Dermis microvascular lymphatic vessel endothelial cell (primary cell): ENCODE measurements around the gene CAPZB. TPM values are rescaled to one million over a fixed set of nuclear protein-coding genes. Genes with fewer than 3 reads are reported as not detected.
A peak's percentile ranks its signal among the peaks of the same experiment; 100 is the strongest.

Experiments used
- DNase-seq, 2 donors: peaks; one replicate each; pipeline versions ENCODE4 v3.0.0 to v3.0.0-alpha.2; 2010; ENCODE audit warnings: low read depth in 2 of 2
- total RNA-seq: library from RNA; depleted of rRNA; stranded (reverse); fragments of >200 nt; gene quantifications from 2 replicates; pipeline ENCODE4 v1.2.1, GENCODE V29; 2014

CAPZB gene
- total RNA-seq, 1 donor from 2014 or later = 119 TPM

- DNase-seq = no peak
Observed at GRCh38 chr1:19449454-19450228, 35.7 kb downstream of the CAPZB start.

GRCh38 chr1:19448491-19449439 lies 36.6 kb downstream of the CAPZB start:
- peak; percentile 71 to 97 for DNase-seq

DNA sequence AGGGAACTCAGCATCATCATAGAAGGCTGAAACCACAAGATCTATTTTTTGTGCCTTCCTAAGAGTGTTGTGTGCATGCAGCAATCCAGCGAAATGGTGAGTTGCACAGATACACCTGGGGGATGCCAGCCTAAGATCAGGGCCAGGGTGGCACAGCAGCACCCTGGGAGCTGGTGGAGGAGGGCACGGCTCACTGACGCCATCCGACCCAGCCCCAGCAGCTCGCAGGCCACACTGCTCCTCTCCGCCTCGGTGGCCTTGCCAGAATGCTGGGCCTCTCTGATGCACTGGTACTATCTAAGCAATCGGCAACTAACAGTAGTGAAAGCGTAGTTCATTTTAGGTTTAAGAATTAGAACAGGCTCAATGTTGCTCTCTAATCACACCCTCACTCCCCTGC lies 37.8 kb downstream of the CAPZB start:
- no peak for DNase-seq

DNA sequence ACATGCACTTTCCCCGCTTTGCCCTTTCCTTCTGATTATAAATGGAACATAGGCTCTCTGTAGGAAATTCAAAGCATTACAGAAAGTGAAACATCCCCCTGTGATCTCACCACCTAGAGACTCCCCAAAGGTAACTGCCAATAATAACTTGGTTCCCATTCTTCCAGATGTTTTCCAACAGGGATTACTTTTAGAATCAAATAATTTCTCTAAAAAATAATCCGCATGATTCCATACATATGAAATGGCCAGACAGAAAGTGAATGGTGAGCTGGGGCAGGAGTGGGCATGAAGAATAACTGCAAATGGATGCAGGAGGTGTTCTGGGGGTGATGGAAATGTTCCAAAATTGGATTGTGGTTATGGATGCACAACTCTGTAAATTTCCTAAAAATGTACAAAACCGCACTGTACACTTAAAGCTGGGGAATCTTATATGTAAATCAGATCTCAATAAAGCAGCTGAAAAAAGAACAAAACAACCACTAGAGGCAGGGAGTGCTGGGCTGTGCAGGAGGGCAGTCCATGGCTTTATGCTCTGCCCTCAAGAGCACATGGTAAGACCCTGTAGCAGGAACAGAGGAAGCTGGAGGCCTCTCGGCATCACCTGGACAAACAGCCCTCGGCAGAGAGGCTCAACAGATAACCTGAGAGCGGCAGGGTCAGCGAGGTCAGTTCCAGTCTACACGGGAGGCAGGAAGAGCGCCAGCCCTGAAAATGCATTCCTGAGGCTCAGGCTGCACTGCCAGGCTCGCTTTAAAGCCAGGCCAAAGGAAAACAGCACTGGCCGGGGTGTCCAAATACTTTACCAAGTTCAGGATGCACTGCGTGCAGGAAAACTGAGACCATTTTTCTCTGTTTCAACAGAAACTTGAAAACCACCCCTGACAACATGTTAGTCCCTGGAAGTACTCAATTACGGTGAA lies 39.7 kb downstream of the CAPZB start:
- peak; percentile 81 to 89 for DNase-seq

DNA sequence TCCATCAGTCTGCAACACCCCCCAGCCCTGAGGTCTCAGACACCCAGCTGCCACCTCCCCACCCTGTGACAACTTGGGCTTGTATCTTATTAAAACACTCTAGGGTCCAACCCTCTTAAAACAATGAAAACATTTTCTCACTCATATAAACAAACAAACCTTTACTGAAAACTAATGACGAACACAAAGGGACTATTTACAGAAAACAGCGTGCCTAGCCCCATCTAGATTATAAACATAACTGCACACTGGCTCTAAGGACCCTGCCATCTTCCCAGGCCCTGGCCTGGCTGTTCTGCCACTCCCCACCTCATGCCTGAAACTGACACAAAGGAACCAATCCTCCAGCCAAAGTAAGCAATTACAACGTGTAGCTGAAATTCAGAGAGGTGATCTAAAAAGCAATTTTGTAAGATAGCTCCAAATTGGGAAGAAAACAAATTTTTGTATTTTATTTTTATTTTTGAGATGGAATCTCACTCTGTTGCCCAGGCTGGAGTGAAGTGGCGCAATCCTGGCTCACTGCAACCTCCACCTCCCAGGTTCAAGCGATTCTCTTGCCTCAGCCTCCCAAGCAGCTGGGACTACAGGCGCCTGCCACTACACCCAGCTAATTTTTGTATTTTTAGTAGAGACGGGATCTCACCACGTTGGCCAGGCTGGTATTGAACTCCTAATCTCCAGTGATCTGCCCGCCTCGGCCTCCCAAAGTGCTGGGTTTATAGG lies 40.9 kb downstream of the CAPZB start:
- DNase-seq = no peak

GRCh38 chr1:19443326-19443725 lies 42.0 kb downstream of the CAPZB start:
- DNase-seq = no peak

GRCh38 chr1:19442154-19443096 lies 42.9 kb downstream of the CAPZB start:
- DNase-seq = no peak

GRCh38 chr1:19441048-19441780 lies 44.1 kb downstream of the CAPZB start:
- no peak for DNase-seq

DNA sequence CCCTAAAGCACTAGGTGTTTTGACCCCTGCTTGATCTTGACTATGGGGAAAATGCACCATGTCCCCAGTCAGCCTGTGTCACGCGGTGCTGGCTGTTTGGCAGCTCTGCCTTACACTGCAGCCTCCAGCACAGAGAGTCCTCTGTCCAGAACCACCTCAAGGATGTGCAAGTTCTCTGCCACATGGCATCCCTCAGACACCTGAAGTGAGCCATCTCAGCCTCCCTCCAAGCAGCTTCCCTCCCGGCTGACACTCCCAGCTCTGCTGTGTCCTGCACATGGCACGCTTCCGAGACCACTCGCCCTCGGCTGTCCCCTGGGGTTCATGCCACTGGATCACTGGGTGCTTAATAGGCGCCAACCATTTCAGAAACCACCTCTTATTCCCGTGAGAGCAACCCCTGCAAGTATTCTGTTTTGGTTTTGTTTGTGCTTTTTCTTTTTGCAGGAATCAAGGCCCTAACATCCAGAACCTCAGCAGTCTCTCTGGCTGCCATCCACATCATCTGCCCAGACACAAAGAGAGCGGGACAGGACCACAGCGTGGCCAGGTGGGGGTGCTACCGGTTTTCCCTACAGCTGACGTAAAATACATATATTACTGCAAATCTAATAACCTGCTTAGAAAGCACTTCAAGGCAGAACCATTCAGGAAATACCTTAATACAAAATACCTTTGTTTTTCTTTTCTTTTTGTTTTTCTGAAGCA lies 45.7 kb downstream of the CAPZB start:
- peak; percentile 75 to 76 for DNase-seq

DNA sequence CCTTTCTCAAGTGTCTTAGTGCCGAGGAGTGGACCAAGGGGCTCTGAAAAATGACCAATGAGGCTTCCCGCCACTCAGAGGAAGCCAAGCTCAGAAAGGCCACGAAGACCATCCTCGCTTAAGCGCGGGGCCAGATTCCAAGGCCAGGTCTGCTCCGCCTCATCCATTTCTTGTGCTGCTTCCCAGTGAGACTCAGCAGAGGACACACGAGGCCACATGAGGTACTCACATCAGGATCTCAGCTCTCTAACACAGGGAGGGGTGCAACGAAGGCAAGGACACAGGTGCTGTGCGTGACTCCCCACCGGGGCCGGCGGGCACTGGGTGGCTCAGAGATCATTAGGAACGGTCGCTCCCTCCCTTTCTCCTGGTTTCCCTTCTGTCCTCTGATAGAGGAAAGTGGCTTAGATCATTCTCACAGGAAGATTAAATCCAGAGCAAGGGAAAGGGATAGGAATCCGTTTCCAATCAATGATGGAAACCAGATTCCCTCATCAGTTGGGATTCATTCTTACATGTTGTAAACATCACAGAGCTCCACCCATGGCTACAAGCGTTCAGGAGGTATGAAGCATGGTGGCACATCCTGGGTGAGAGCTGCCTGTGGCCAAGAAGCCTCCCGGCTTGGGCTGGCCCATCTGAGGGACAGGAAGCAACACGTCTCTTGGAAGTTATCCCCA lies 46.7 kb downstream of the CAPZB start:
- DNase-seq = peak in 1 of 2 donors; percentile 42

DNA sequence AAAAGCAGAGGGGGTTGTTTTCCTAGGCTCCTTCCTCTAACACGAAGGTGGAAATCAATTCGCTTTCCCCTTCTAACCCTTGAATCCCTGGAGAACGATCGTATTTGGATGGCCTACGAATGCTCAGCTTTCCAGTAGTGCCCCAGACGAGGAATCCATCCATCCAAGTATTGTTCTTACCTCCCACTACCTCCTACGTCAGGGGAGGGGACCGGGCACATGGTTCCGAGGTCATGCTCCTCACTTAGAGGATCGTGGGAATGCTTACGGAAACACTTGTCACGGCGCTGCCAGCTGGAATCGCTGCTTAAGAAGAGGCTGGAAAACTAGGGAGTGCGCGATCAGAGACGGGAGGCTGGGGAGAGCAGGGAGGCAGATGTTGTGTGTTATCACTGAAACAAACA lies 47.4 kb downstream of the CAPZB start:
- peak; percentile 92 to 99 for DNase-seq

DNA sequence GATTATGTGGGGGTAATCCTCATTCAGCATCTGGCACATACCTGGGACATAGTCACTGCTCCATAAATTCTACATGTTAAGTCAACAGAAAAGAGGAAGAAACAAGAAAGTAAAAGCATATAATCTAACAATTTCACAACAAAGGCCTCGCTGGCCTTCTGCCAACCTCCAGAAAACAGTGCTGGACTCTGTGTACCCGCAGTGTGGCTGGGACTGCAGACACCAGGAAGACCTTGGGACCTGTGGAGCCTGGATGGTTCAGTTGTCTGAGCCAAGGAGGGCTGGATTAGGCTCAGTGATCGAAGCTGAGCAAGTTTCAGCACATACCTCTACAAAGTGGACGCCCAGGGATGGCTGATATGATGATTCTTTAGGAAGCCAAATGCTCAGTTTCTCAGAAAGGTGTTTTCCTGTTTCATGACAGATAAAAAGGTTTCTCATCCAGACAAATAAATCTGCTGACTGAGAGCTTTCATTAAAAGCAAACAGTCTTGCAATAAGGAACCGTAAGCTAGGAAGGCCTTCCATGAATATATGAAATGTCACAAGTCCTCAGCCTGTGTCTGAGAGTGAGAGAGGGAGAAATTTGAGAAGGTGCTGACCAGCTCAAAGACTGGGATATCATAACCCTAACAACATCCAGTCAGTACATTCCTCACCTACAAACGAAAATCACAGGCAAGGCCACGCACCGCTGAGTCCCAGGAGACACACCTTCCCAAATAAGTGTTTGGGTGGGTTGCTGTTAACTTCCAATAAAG lies 48.4 kb downstream of the CAPZB start:
- DNase-seq = peak; percentile 81 to 91

GRCh38 chr1:19435851-19436455 lies 49.4 kb downstream of the CAPZB start:
- DNase-seq = peak; percentile 81

- DNase-seq = no peak
Observed at GRCh38 chr1:19435181-19435580, 50.2 kb downstream of the CAPZB start.

DNA sequence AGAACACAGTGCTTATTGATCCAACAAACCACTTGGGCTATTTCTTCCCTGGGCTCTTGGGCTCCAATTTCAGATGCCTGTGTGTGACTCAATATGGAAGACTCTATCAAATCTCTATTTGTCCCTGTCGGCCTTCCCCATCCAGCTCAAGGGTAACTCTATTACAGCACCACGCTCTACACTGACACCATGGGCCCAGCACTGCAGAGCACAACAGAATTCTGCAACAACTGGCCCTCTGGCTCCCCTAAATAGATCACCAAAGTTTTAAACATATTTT lies 51.7 kb downstream of the CAPZB start:
- no peak for DNase-seq

- no peak for DNase-seq
Observed at GRCh38 chr1:19432943-19433718, 52.2 kb downstream of the CAPZB start.
